OCI-LY3 (cell line): ENCODE data around the gene MAPK8.

Experiments used
- H2AFZ ChIP-seq: fragments of 200-600, 300-600 bp; shearing (Covaris generic); 2 replicates; pipeline ENCODE4 v1.6.0; 2014; ENCODE audit warnings: antibody characterized with exemption, low read depth, low read length
- H3K27ac ChIP-seq: fragments of 200-600, 300-600 bp; sonication (generic); 2 replicates; pipeline ENCODE4 v1.5.1; 2014; ENCODE audit warnings: mild to moderate bottlenecking, low read length, moderate library complexity, mixed read lengths
- H3K27me3 ChIP-seq: fragments of 200-600, 300-600 bp; sonication (generic); 2 replicates; pipeline ENCODE4 v1.6.1; 2014; ENCODE audit warnings: low read depth, low read length, mixed read lengths
- H3K36me3 ChIP-seq: fragments of 200-600, 300-600 bp; sonication (generic); replicated peaks from 2 replicates; pipeline ENCODE3; 2014; ENCODE audit warnings: low read depth, low read length, mixed read lengths
- H3K4me1 ChIP-seq: fragments of 300-600, 200-600 bp; sonication (generic); 2 replicates; pipeline ENCODE4 v1.6.1; 2014; ENCODE audit warnings: low read length, mixed read lengths
- H3K4me2 ChIP-seq: fragments of 200-600, 300-600 bp; sonication (generic); 2 replicates; pipeline ENCODE4 v1.6.1; 2014; ENCODE audit warnings: low read length, mixed read lengths
- H3K4me3 ChIP-seq: fragments of 300-600, 200-600 bp; sonication (generic); 2 replicates; pipeline ENCODE4 v1.5.1; 2014; ENCODE audit warnings: antibody characterized with exemption, mild to moderate bottlenecking, low read length, moderate library complexity
- H3K79me2 ChIP-seq: fragments of 300-600, 200-600 bp; shearing (Covaris generic); 2 replicates; pipeline ENCODE4 v1.6.1; 2014; ENCODE audit warnings: mild to moderate bottlenecking, low read length, mixed read lengths
- H3K9ac ChIP-seq: fragments of 300-600, 200-600 bp; shearing (Covaris generic); 2 replicates; pipeline ENCODE4 v1.6.0; 2014; ENCODE audit warnings: mild to moderate bottlenecking, low read length, moderate library complexity
- H3K9me3 ChIP-seq: fragments of 200-600, 300-600 bp; shearing (Covaris generic); 2 replicates; pipeline ENCODE4 v1.6.1; 2014; ENCODE audit warnings: low read length, mixed read lengths; ENCODE audit not compliant: insufficient read depth
- H4K20me1 ChIP-seq: fragments of 200-600, 300-600 bp; sonication (generic); 2 replicates; pipeline ENCODE4 v1.6.1; 2016; ENCODE audit warnings: low read length, mixed read lengths; ENCODE audit not compliant: insufficient read depth
- EZH2phosphoT487 ChIP-seq: fragments of 200-600 bp; shearing (Covaris generic); IDR thresholded peaks from 2 replicates; pipeline ENCODE4 v1.6.1; 2018; ENCODE audit warnings: antibody characterized with exemption, mixed run types, low read depth
- TF ChIP-seq, protein P1 (sequence below): fragments of 200-600, 300-600 bp; sonication (generic); IDR thresholded peaks from 2 replicates; pipeline ENCODE4 v1.5.1; 2014; ENCODE audit warnings: antibody characterized with exemption, low read length, low read depth

Gene MAPK8

DNA sequence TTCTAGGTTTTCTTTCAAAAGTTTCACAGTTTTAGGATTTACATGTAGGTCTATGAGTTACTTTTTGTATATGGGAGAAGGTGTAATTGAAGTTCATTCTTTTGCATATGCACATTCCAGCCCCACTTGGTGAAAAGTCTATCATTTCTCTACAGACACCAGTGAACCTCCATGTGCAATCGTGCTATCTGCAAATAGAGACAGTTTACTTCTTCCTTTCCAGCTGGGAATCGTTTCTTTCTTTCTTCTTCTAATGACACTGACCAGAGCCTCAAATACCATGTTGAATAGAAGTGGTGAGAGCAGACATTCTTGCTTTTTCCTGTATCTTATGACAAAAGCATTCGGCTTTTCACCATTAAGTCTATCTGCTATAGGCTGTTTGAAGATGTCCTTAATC lies 175.7 kb downstream of the MAPK8 start:
- no peak overlapping the region for H3K4me2 ChIP-seq
- no peaks in the 10 kb centered on the region for H3K4me1 ChIP-seq
- TF ChIP-seq, protein P1, sequence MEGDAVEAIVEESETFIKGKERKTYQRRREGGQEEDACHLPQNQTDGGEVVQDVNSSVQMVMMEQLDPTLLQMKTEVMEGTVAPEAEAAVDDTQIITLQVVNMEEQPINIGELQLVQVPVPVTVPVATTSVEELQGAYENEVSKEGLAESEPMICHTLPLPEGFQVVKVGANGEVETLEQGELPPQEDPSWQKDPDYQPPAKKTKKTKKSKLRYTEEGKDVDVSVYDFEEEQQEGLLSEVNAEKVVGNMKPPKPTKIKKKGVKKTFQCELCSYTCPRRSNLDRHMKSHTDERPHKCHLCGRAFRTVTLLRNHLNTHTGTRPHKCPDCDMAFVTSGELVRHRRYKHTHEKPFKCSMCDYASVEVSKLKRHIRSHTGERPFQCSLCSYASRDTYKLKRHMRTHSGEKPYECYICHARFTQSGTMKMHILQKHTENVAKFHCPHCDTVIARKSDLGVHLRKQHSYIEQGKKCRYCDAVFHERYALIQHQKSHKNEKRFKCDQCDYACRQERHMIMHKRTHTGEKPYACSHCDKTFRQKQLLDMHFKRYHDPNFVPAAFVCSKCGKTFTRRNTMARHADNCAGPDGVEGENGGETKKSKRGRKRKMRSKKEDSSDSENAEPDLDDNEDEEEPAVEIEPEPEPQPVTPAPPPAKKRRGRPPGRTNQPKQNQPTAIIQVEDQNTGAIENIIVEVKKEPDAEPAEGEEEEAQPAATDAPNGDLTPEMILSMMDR: no peak
- no peak for TF ChIP-seq EZH2phosphoT487
- no peaks in the 10 kb centered on the region for H3K9me3 ChIP-seq
- H3K27me3 ChIP-seq: peaks cover 14% of the 10 kb centered on the region
- H3K36me3 ChIP-seq: no peaks in the 10 kb centered on the region
- H2AFZ ChIP-seq: no peak overlapping the region
- H3K27ac ChIP-seq: no peak overlapping the region
- no peak overlapping the region for H3K4me3 ChIP-seq
- H3K9ac ChIP-seq: no peak overlapping the region
- no peaks in the 10 kb centered on the region for H3K79me2 ChIP-seq
- H4K20me1 ChIP-seq: no peaks in the 10 kb centered on the region

- TF ChIP-seq, protein P1: no peak
- no peak for TF ChIP-seq EZH2phosphoT487
- Histone ChIP-seq H3K4me1 (peaks cover 1% of the 10 kb centered on the region), H3K4me2 (no peak overlapping the region), H3K4me3 (no peak overlapping the region), H3K9ac (no peak overlapping the region), H3K27me3 (peaks cover 14% of the 10 kb centered on the region), H3K9me3 (no peaks in the 10 kb centered on the region), H3K79me2 (no peaks in the 10 kb centered on the region), H3K36me3 (no peaks in the 10 kb centered on the region), H4K20me1 (no peaks in the 10 kb centered on the region), H3K27ac (no peak overlapping the region), H2AFZ (no peak overlapping the region)
Observed at GRCh38 chr10:48484911-48485310, 178.4 kb downstream of the MAPK8 start.

GRCh38 chr10:48485711-48486110 lies 179.2 kb downstream of the MAPK8 start:
- no peaks in the 10 kb centered on the region for H3K9me3 ChIP-seq
- no peak overlapping the region for H3K9ac ChIP-seq
- no peaks in the 10 kb centered on the region for H4K20me1 ChIP-seq
- H3K27ac ChIP-seq: no peak overlapping the region
- peaks cover 14% of the 10 kb centered on the region for H3K27me3 ChIP-seq
- no peaks in the 10 kb centered on the region for H3K36me3 ChIP-seq
- H3K79me2 ChIP-seq: no peaks in the 10 kb centered on the region
- H3K4me1 ChIP-seq: peaks cover 9% of the 10 kb centered on the region
- no peak for TF ChIP-seq EZH2phosphoT487
- TF ChIP-seq, protein P1: no peak
- no peak overlapping the region for H2AFZ ChIP-seq
- no peak overlapping the region for H3K4me2 ChIP-seq
- H3K4me3 ChIP-seq: no peak overlapping the region

DNA sequence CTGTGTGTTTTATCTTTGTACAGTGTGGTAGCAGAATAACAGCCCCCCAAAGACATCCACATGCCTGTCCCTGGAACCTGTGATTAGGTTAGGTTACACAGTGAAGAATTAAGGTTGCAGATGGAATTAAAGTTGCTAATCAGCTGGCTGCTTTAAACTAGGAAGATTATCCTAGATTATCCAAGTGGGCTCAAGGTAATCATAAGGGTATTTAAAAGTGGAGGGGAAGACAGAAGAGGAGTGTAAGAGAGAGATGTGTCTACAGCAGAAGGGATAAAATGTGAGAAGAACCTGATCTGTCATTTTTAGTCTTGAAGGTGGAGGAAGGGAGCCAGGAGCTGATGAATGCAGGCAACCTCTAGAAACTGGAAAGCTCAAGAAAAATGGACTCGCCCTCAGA lies 180.8 kb downstream of the MAPK8 start:
- Histone ChIP-seq H3K36me3 (no peaks in the 10 kb centered on the region), H3K79me2 (no peaks in the 10 kb centered on the region), H3K4me2 (no peak overlapping the region), H3K9me3 (no peaks in the 10 kb centered on the region), H3K4me3 (no peak overlapping the region), H2AFZ (no peak overlapping the region), H3K9ac (no peak overlapping the region), H3K27me3 (peaks cover 14% of the 10 kb centered on the region), H4K20me1 (no peaks in the 10 kb centered on the region), H3K4me1 (peaks cover 9% of the 10 kb centered on the region), H3K27ac (no peak overlapping the region)
- TF ChIP-seq, protein P1: no peak
- TF ChIP-seq EZH2phosphoT487: no peak
